HEK293 (cell line): Measurements from ENCODE around the gene OR8B8.

Experiments
- CTCF ChIA-PET: fragments of 350-600 bp; formaldehyde crosslinking; extraction: SDS; loops from one replicate; lab custom pipeline; 2021; ENCODE audit warnings: antibody characterized with exemption; lab: Yijun Ruan, JAX
- POLR2A ChIA-PET: fragments of 300-600 bp; formaldehyde crosslinking; extraction: SDS; loops from one replicate; lab custom pipeline; 2020; ENCODE audit warnings: antibody characterized with exemption, inconsistent platforms; lab: Yijun Ruan, JAX
- H3K27ac ChIP-seq: fragments of 200-500 bp; sonication (Bioruptor generic); 2 replicates; pipeline ENCODE4 v1.5.1; 2014; ENCODE audit warnings: low read depth, low read length, control low read depth, inconsistent platforms; ENCODE audit errors: extremely low read depth
- H3K36me3 ChIP-seq, 2 experiments: fragments of 200-500 bp in 1 of 2; sonication (Bioruptor generic) in 1 of 2; 1 replicate in 1 of 2; 2 replicates in 1 of 2; pipeline ENCODE4 v1.5.1; 2014 to 2017; ENCODE audit warnings: inconsistent platforms in 2 of 2, low read length in 2 of 2; ENCODE audit not compliant: control insufficient read depth in 2 of 2, insufficient read depth in 1 of 2
- H3K4me1 ChIP-seq: fragments of 200-500 bp; sonication (Bioruptor generic); 2 replicates; pipeline ENCODE4 v1.5.1; 2014; ENCODE audit warnings: mild to moderate bottlenecking, low read length, inconsistent platforms; ENCODE audit not compliant: control insufficient read depth, insufficient read depth
- H3K4me3 ChIP-seq: 2 replicates; pipeline ENCODE4 v1.5.1; 2011; ENCODE audit warnings: low read depth, mild to moderate bottlenecking, control low read depth, low read length, moderate library complexity
- H3K9me3 ChIP-seq: fragments of 200-500 bp; sonication (Bioruptor generic); 2 replicates; pipeline ENCODE4 v1.5.1; 2014; ENCODE audit warnings: low read depth, low read length, inconsistent platforms; ENCODE audit not compliant: control insufficient read depth, insufficient read depth
- GLI4 ChIP-seq: fragments of 450-650 bp; formaldehyde crosslinking; IDR thresholded peaks from 2 replicates; pipeline ENCODE4 v1.5.1; 2016; ENCODE audit warnings: missing biosample characterization, missing genetic modification characterization
- PRDM10 ChIP-seq: fragments of 450-650 bp; formaldehyde crosslinking; IDR thresholded peaks from 2 replicates; pipeline ENCODE4 v1.5.1; 2016; ENCODE audit warnings: missing biosample characterization, missing genetic modification characterization
- ZNF10 ChIP-seq: fragments of 450-650 bp; formaldehyde crosslinking; IDR thresholded peaks from 2 replicates; pipeline ENCODE4 v1.5.1; 2017; ENCODE audit warnings: missing biosample characterization, missing genetic modification characterization
- ZNF274 ChIP-seq, 2 experiments: fragments of 200-500 bp in 1 of 2; fragments of 450-650 bp in 1 of 2; sonication (Bioruptor generic) in 1 of 2; formaldehyde crosslinking in 1 of 2; IDR thresholded peaks; 2 replicates each; pipeline versions ENCODE4 v1.5.1 to v1.6.1; 2014 to 2016; ENCODE audit warnings: borderline replicate concordance in 1 of 2, inconsistent platforms in 1 of 2, low read length in 1 of 2, missing biosample characterization in 1 of 2, missing genetic modification characterization in 1 of 2
- ZNF530 ChIP-seq: fragments of 450-650 bp; formaldehyde crosslinking; IDR thresholded peaks from 2 replicates; pipeline ENCODE4 v1.5.1; 2016; ENCODE audit warnings: low read depth, missing biosample characterization, missing genetic modification characterization
- ZNF555 ChIP-seq: fragments of 450-650 bp; formaldehyde crosslinking; conservative IDR thresholded peaks from 2 replicates; pipeline ENCODE4 v1.5.1; 2017; ENCODE audit warnings: missing biosample characterization, mild to moderate bottlenecking, missing genetic modification characterization, inconsistent platforms
- ZNF660 ChIP-seq: fragments of 450-650 bp; IDR thresholded peaks from 2 replicates; pipeline ENCODE4 v1.5.1; 2018; ENCODE audit warnings: missing biosample characterization, mild to moderate bottlenecking, missing genetic modification characterization
- ZNF837 ChIP-seq: fragments of 450-650 bp; formaldehyde crosslinking; IDR thresholded peaks from 2 replicates; pipeline ENCODE4 v1.5.1; 2016; ENCODE audit warnings: missing biosample characterization, missing genetic modification characterization
- ZSCAN23 ChIP-seq: fragments of 450-650 bp; formaldehyde crosslinking; IDR thresholded peaks from 2 replicates; pipeline ENCODE4 v1.5.1; 2016; ENCODE audit warnings: missing biosample characterization, missing genetic modification characterization
- TF ChIP-seq, protein P1 (sequence below): fragments of 450-650 bp; formaldehyde crosslinking; IDR thresholded peaks from 2 replicates; pipeline ENCODE4 v1.5.1; 2016; ENCODE audit warnings: missing biosample characterization, missing genetic modification characterization
- TF ChIP-seq, protein P2 (sequence below): fragments of 450-650 bp; formaldehyde crosslinking; IDR thresholded peaks from 2 replicates; pipeline ENCODE4 v1.5.1; 2016; ENCODE audit warnings: missing biosample characterization, missing genetic modification characterization, low read depth

Gene OR8B8

DNA sequence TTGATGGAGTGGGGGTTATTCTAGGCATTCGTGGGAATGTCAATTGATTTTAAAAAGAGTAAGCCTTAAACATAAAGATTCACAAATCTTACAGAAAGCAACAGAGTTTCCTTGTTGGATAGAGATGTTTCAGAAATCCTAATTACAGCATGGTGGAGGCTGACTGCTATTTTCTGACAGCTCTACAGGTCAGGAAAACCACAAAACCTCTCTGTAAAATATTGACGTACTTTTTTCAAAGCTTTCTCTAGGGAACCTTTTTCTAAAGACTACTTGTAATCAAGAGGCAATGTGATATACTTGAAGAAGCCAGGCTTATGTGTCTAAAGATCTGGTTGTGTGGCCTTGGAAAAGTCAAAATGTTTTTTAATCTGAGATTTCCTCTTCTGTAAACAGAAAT is 9.1 kb upstream of the OR8B8 start:
- no peak for TF ChIP-seq GLI4 (tag by site-specific recombination)
- no peak for TF ChIP-seq PRDM10 (tag by site-specific recombination)
- TF ChIP-seq ZNF10, result no peak
- no peak for TF ChIP-seq ZNF555 (tag by site-specific recombination)
- Histone ChIP-seq H3K36me3 (no peaks in the 10 kb centered on the region), H3K9me3 (no peaks in the 10 kb centered on the region), H3K27ac (no peak overlapping the region), H3K4me1 (no peaks in the 10 kb centered on the region), H3K4me3 (no peak overlapping the region)
- CTCF ChIA-PET, result no interaction called here
- POLR2A ChIA-PET, result no interaction called here

GRCh38 chr11:124446916-124447315 is 1.4 kb upstream of the OR8B8 start:
- Histone ChIP-seq H3K4me3 (no peak overlapping the region), H3K27ac (no peak overlapping the region), H3K36me3 (no peaks in the 10 kb centered on the region), H3K9me3 (no peaks in the 10 kb centered on the region), H3K4me1 (no peaks in the 10 kb centered on the region)
- ChIA-PET CTCF (interaction anchor here (0.9 kb wide), 1 partner anchor 26 kb away, joined by 3 read pairs; no protein-coding TSS in a partner anchor), POLR2A (no interaction called here)
- TF ChIP-seq, protein P1, sequence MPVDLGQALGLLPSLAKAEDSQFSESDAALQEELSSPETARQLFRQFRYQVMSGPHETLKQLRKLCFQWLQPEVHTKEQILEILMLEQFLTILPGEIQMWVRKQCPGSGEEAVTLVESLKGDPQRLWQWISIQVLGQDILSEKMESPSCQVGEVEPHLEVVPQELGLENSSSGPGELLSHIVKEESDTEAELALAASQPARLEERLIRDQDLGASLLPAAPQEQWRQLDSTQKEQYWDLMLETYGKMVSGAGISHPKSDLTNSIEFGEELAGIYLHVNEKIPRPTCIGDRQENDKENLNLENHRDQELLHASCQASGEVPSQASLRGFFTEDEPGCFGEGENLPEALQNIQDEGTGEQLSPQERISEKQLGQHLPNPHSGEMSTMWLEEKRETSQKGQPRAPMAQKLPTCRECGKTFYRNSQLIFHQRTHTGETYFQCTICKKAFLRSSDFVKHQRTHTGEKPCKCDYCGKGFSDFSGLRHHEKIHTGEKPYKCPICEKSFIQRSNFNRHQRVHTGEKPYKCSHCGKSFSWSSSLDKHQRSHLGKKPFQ (tag by site-specific recombination), result no peak
- TF ChIP-seq ZSCAN23 (tag by site-specific recombination) (no peak), PRDM10 (tag by site-specific recombination) (no peak), ZNF837 (tag by site-specific recombination) (no peak), ZNF530 (tag by site-specific recombination) (no peak), ZNF660 (no peak), ZNF10 (no peak), ZNF274 (IDR thresholded peaks at IDR 0.05; ENCODE audit: low read length) (no peak), ZNF274 (tag by site-specific recombination; IDR thresholded peaks at IDR 0.05; ENCODE audit: borderline replicate concordance) (no peak)
- TF ChIP-seq, protein P2, sequence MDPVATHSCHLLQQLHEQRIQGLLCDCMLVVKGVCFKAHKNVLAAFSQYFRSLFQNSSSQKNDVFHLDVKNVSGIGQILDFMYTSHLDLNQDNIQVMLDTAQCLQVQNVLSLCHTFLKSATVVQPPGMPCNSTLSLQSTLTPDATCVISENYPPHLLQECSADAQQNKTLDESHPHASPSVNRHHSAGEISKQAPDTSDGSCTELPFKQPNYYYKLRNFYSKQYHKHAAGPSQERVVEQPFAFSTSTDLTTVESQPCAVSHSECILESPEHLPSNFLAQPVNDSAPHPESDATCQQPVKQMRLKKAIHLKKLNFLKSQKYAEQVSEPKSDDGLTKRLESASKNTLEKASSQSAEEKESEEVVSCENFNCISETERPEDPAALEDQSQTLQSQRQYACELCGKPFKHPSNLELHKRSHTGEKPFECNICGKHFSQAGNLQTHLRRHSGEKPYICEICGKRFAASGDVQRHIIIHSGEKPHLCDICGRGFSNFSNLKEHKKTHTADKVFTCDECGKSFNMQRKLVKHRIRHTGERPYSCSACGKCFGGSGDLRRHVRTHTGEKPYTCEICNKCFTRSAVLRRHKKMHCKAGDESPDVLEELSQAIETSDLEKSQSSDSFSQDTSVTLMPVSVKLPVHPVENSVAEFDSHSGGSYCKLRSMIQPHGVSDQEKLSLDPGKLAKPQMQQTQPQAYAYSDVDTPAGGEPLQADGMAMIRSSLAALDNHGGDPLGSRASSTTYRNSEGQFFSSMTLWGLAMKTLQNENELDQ, result no peak
